ELF-1 (cell line): ENCODE data around the gene SYTL2.
A peak's percentile ranks its signal among the peaks of the same experiment; 100 is the strongest.
"Not testable (repeated sequence)": the region's sequence is repeated elsewhere in the genome, so short reads cannot be mapped to it uniquely, and the experiment has no call there.

Source experiments
- DNase-seq: peaks from one replicate; pipeline ENCODE4 v3.0.0-alpha.2; 2016; ENCODE audit warnings: low read depth, low spot score

Gene SYTL2, protein sequence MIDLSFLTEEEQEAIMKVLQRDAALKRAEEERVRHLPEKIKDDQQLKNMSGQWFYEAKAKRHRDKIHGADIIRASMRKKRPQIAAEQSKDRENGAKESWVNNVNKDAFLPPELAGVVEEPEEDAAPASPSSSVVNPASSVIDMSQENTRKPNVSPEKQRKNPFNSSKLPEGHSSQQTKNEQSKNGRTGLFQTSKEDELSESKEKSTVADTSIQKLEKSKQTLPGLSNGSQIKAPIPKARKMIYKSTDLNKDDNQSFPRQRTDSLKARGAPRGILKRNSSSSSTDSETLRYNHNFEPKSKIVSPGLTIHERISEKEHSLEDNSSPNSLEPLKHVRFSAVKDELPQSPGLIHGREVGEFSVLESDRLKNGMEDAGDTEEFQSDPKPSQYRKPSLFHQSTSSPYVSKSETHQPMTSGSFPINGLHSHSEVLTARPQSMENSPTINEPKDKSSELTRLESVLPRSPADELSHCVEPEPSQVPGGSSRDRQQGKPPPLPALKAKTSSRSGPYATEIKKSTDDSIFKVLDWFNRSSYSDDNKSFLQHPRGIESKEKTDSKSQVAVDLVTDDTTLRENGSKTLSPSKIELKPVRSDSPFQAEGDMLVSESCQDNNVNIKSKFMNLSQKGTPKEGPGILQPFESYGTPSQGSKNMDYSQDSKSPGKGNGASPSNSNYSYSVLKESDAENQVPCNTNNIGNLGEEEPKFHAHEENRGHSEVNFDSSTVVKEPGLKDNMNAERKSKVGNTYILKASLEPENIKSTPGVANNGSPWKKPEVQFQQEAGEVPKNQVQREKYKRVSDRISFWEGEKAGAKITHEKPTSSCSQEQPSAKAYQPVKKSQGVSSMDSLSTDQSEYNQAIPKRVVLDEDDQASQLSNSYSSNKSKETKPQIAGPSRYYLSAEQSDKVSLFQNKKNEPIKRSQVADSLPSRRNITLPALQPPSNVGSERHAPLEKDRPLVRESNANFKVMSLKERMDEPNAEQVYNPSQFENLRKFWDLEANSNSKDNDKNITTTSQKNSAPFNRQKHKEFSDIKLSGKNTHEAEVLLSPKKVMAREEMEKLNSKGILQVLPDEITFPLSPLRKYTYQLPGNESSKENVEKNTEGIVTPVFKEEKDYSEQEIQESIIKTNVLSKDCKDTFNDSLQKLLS (N-terminal part only)

DNA sequence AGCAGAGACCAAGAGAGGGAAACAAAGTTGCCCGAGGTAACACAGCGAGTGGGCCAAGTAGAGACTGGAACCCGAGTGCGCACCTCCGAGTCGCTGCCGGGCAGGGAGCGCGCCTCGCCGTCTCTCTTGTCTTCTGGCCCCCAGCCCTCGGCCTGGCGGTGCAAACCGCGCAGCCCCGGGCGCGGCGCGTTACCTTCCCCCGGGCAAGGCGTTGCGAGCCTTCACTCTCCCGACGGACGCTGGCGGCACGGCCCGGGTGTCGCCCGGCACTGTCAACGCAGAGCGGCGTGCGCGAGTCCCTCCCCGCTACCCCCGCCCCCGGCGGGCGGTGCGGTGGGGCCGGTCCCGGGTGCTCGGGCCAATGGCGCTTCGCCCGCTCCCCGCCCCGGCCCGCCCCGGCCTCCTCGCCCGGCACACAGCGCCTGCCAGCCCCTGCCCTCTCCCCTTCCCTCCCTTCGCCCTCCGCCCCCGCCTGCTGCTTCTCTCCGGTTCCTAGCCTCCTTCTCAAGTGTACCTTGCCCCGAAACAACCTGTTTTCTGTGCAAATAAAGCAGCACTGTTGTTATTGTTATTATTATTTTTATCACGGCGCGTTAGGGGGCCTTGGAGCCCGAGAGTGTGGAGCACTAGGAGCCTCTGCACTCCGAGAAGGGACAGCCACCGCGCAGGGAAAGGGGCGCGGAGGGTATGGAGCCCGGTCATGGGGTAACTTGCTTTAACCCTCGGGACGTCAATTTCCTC, at the start of gene SYTL2:
Gene SYTL2, minus strand, starts transcription at position 271 of the 741 bp plus-strand sequence. CDS start 53,416 bp downstream, outside the sequence.
- DNase-seq, result peak; percentile 78

DNA sequence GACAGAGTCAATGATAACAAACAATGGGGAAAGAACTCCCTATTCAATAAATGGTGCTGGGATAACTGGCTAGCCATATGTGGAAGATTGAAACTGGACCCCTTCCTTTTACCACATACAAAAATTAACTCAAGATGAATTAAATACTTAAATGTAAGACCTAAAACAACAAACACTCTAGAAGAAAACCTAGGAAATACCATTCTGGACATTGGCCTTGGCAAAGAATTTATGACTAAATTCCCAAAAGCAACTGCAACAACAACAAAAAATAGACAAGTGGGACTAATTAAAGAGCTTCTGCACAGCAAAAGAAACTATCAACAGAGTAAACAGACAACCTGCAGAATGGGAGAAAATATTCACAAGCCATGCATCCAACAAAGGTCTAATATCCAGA, 48.6 kb upstream of the SYTL2 start:
- DNase-seq, result not testable (repeated sequence)

DNA sequence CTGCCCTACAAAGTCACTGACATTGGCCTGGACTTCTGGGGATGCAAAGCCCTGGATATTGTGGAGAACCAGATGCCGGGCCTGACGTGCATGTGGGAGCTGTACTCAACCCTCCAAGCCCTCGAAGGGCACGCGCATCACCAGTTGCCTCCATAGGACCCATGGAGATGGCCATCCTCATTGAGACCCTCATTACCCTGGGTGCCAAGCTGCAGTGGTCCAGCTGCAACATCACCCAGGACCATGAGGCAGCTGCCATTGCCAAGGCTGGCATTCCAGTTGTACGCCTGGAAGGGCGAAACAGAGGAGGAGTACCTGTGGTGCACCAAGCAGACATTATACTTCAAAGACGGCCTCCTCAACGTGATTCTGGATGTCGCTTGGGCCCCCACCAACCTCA, 46.2 kb upstream of the SYTL2 start:
- no peak for DNase-seq

DNA sequence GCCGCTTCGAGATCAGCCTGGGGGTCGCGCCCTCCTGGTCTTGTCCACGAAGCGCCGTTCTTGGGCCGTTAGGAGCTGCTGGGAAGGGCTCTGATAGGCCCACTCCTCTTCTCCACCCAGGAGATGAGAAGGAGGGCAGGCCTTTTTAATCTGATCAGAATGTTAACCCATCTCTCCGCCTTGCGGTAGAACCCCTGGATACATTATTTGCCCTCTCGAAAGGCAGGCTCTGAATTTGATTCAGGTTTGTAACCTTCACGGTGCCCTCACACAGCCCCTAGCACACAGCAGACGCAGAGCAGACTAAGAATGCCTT, 44.4 kb upstream of the SYTL2 start, which contains the start of gene CCDC83:
Gene CCDC83, plus strand, starts transcription at position 43 of the 316 bp plus-strand sequence. CDS start 9,741 bp downstream, outside the sequence.
- DNase-seq, result no peak

DNA sequence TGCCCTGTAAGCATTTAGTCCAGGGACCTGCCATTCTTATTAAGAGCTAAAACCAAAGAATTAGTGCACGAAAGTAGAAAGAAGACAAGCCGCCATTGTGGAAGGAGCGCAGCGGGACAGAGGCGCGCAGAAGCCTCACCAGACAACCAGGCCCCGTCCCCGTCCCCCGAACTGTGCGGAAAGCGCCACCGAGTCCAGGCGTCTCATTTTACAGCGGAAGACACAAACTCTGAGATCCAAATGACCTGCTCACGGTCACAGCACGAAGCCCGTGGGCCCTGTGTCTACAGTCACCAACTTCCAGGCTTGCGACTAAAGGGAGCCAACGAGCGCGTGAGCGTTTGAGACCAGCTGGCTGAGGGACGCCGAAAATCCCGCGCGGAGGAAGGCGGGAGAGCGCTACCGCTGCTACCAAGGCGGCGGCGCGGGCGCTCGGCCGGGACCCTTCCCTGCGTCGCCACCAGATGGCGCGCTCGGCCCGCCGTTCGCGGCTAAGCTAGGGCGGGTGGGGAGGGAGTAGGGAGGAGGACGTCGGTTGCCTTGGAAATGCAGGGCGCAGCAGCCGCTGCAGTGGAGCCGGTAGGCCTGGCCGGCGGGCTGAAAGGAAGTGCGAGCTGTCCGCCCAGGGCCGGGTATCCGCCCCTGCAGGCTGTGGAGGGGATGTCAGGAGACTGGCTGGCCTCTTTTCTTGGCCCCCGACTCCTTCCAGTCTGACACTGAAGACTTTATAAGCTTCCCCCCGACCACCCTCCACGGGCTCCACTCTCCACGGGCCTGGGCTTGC, 43.8 kb upstream of the SYTL2 start:
- peak; percentile 98 for DNase-seq

DNA sequence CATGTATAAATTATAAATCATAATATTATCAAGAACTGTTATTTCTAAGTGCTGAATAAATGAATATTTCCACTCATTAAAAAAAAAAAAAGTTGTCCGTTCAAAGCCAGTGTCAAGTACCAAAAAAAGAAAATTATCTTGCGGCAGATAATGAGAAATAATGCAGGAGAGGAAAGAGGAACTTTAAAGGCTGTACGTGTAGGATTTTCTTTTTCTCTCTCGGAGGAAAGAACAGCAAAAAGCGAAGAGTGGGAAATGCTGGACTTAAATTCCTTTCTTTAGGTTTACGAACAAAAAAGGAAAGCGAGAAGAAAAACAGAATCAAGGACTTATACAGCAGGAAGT, 43.2 kb upstream of the SYTL2 start:
- DNase-seq, result no peak

DNA sequence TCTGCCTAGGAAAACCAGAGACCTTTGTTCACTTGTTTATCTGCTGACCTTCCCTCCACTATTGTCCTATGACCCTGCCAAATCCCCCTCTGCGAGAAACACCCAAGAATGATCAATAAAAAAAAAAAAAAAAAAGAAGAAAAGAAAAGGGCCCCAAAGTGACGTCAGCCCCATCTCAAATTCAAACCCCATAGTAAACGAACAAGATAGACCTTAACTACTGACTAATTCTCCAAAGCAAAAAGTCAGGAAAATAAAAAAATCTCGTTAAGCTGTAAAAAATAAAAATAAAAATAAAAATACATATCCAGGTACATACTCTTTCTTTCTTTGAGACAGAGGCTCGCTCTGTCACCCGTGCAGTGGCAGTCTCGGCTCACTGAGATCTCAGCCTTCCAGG, 42.6 kb upstream of the SYTL2 start:
- not testable (repeated sequence) for DNase-seq

DNA sequence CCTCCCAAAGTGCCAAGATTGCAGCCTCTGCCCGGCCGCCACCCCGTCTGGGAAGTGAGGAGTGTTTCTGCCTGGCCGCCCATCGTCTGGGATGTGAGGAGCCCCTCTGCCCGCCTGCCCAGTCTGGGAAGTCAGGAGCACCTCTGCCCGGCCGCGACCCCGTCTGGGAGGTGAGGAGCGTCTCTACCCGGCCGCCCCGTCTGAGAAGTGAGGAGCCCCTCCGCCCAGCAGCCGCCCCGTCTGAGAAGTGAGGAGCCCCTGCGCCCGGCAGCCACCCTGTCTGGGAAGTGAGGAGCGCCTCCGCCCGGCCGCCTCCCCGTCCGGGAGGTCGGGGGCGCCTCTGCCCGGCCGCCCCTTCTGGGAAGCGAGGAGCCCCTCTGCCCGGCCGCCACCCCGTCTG, 41.8 kb upstream of the SYTL2 start:
- DNase-seq, result not testable (repeated sequence)

DNA sequence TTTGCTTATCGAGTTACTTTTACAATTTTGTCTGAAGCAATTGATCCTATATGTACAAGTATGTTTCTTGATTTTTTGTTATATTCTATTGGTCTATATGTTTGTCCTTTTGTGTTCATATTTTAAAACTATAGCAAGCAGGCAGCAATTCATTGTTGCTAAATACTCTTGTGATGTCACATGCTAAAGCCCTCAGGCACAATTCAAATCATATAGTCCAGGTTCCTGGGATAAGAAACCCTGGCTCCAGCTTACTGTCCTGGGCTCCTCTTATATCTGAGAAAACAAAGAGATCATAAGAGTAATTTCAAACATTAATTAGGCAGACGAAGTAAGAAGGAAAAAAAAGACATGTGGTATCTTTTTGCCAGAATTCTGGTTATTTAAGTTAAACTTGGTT, 37.6 kb upstream of the SYTL2 start:
- DNase-seq, result no peak

DNA sequence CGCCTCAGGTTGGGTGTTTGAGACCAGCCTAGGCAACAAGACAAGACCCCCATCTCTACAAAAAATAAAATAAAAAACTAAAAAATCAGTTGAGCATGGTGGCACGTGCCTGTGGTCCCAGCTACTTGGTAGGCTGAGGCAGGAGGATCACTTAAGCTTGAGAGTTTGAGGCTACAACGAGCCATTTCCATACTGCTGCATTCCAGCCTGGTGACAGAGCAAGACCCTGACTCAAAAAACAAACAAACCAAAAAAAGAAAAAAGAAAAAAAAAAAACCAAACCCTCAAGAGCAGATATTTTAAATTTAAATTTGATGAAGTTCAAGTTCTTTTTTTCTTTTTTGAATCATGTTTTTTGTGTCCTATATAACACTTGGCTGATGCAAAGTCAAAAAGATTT, 37.1 kb upstream of the SYTL2 start:
- no peak for DNase-seq

DNA sequence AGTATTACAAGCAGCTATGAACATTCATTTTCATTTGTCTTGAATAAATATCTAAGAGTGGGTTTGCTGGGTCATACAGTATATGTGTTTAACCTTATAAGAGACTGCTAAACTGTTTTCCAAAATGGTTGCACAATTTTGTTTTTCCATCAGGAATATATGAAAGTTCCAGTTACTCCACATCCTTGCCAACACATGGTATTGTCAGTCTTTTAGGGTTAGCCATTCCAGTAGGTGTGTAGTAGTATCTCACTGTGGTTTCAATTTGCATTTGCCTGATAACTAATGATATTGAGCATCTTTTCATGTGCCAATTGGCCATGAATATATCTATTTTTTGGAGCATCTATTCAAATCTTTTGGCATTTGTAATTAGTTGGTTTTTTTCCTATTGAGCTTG, 36.5 kb upstream of the SYTL2 start:
- DNase-seq, result no peak

DNA sequence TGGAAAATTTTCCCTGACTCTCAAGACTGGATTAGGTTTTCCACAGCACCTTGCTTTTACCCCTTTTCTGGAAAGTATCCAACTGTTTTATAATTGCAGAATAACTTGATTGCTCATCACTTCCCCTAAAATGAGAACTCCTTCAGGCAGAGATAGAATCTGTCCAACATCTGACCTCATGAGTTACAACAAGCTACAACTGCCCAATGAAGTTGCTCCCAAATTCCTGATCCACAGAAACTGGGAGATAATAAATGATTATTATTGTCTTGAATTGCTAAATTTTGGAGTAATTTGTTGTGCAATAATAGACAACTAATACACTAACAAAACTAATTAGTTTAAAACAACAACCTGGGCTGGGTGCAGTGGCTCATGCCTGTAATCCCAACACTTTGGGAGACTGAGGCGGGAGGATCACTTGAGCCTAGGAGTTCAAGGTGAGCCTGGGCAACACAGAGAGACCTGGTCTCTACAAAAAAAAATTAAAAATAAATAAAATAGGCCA, 34.2 kb upstream of the SYTL2 start:
- no peak for DNase-seq

DNA sequence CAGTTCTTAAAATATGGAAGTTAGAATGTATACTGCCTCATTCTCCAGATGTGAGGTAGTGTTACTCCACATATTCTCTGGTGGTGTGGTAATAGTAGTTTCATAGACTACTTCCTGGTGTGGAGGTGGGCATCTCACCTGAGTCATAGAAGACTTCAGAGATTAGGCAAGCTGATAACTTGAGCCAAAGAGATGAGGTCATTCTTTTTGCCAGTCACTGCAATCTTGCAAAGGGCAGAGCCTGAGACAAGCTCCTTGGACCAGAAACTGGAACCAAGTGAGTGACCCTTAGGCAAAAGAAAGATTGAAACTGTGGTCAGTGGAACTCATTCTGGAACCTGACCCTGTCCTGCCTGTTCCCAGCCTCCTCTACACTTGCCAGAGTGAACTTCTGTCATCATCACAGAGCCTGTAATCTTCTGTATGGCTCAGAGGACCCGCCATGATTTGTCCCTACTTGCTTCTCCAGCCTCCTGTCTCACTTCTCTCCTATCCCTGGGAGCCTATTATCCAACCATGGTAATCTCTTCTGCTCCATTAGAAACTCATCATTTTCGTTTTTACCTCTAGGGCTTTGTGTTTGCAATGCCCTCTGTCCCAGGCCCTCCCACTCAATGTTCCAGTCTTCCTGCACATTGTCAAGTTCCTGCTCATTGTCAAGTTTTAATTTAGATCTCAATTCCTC, 33.6 kb upstream of the SYTL2 start:
- DNase-seq, result peak; percentile 11

DNA sequence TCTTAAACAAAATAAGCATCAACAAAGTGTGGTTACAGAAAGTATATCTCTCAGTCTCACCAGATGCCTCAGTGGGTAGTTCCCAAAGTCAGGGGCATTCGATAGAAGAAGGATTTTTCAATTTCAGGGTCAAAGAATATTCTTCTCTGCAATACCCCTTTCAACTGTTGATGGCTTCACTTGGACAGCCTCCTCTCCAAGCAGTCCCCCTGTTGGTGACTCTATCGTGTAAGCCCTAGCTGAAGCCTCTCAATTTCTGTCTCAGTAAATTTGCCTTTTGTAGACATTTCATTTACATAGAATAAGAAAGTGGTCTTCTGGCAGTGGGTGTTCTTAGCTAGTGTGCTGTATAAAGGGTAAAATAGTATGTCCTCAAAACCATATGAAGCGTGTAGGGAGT, 33.0 kb upstream of the SYTL2 start:
- DNase-seq, result no peak

DNA sequence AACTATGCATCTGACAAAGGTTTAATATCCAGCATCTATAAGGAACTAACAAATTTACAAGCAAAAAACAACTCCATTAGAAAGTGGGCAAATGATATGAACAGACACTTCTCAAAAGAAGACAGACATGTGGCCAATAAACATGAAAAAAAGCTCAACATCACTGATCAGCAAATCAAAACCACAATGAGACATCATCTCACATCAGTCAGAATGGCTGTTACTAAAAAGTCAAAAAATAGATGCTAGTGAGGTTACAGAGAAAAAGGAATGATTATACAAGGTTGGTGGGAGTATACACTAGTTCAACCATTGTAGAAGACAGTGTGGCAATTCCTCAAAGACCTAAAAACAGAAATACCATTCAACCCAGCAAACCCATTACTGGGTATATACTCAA, 30.0 kb upstream of the SYTL2 start:
- DNase-seq, result not testable (repeated sequence)

DNA sequence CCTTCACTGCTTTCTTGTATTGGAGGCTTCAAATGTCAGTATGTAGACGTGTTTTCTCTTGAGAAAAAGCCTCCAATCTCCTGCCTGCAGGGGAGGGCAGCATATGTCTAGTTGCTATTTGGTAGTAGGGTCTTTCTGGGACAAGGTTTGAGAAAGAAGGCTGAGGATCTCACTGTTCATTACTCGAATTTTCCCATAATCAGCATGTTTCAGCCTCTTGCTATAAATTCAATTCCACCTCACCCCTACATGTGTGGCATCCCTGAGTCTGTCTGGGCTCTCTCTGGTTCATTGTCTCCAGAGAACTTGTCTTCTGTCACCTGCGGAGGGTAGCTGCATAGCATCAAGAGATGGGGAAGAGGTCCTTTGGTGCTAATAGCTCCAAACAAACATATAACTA, 24.8 kb upstream of the SYTL2 start:
- DNase-seq, result no peak

DNA sequence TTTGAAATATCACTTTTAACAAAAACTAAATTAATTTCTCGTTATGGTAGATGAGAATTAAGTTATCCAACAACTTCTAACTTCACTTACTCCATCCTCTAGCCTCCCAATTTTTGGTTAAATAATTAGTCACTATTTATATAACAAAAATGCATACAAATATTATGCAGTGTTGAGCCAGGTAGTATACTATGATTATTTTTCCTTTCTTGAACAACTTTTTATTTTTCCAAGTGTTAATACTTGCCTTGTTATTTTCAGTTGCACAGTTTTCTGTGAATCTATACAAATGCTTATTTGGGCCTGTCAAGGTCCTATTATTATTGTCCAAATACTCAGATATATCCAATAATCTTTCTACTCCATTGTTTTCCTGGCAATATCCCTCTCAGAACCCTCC, 24.3 kb upstream of the SYTL2 start:
- DNase-seq, result no peak

DNA sequence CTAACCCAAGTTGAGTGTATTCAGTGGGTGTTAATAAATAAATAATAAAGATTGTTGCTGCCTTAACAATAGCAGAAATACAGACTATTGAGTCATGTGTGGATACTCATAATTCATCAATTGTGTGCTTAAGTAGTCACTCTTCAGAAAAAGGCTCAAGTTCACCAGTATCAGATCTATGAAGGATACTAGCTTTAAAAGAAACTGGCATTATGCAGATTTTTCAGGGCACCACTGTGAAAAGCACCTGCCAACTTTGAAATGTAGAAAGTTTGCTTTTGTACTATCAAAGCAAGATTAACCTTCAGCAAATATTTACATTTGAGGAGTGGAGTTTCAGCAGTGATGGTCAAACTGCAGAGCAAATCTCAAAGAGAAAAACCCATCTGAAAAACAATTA, 20.1 kb upstream of the SYTL2 start:
- DNase-seq, result no peak

DNA sequence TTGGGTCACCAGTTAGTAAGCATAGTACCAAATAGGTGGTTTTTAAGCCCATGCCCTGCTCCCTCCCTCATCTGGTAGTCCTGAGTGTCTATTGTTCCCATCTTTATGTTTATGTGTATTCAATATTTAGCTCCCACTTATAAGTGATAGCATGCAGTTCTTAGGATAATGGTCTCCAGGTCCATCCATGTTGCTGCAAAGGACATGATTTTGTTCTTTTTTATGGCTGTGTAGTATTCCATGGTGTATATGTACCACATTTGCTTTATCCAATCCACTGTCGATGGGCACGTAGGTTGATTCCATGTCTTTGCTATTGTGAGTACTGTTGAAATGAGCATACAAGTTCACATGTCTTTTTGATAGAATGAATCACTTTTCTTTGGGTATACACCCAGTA, 18.2 kb upstream of the SYTL2 start:
- DNase-seq, result no peak

DNA sequence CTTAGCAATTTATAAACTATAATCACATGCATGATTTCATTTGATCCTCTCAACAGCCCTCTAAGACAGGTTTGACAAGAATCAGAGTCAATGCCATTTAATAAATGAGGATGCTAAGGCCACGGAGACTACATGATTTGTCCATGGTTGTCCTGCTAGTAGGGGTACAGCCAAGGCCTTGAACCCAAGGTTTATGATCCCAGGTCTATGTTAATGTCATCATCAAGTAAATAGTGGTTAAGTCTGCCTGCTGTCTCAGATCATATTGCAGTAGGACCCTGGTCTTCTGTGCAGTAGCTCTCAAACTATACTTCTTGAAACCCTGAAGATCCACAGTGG, 17.7 kb upstream of the SYTL2 start:
- no peak for DNase-seq
